ENCODE measurements around the gene GNGT2.
A peak's percentile ranks its signal among the peaks of the same experiment; 100 is the strongest.
"Not testable (repeated sequence)": the region's sequence is repeated elsewhere in the genome, so short reads cannot be mapped to it uniquely, and the experiment has no call there.

GNGT2 gene

DNA sequence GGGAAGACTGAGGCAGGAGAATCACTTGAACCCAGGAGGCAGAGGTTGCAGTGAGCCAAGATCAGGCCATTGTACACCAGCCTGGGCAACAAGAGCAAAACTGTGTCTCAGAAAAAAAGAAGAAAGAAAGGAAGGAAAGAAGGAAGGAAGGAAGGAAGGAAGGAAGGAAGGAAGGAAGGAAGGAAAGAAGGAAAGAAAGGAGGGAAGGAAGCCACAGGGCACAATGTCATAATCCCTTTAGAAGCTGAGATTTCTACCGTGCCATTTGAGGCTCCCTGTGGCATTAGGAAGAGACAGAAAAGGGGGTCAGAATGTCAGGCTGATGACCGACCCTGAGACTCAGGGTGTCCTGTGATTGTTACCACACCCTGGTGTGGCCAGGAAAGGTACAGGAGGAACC is 6.6 kb downstream of the GNGT2 start:
- no peak for DNase-seq (ENCODE audit: low read depth)

DNA sequence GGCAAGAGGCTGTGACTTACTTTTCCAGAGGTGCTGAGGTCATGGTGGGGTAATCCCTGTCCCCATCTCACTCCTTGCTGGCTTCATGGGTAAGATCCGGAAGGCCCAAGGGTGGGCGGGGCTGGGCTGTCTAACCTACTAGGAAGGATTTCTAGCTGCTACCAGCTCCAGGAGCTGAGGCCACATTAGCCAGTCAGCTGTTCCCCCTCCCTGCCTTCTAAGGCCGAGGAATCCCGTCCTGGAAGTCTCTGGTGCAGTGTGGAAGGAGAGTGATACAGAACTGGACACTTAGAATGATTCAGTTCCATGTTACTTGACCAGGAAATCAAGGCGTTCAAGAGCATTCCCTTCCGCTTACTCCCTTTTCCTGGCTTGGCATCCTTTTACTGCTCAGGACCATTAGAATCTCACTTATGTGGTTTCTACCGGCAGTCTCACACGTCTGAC is 8.9 kb downstream of the GNGT2 start:
- DNase-seq (ENCODE audit: low read depth): no peak

DNA sequence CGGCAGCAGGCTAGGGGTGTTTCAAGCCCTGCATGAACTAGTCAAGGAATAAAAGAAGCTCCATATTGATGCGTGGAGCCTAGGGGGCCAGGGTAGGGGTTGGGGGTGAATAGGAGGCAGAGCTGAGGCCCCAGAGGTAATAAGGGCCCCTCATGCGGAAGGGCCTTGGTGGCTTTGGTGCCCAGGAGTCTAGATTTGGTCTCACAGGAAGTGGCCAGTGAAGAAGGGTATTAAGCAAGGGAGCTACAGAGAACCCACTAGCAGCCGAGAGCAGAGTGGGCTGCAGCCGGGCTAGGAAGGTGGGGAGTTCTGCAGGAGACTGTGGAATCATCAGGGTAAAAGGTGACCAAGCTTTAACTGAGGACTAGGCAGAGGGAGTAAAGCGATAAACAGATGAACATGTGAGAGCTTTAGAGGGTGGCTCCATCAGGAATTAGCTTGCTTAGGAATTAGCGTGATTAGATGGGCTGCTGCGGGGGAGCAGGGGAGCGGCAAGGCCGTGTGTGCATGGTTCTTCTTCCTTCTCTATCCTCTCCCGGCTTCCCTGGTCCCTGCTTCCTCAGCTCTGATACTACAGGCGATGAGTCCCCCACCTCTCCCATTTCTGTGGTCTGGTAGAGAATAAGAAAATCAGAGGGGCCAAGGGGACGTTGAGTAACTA is 9.8 kb downstream of the GNGT2 start:
- DNase-seq (ENCODE audit: low read depth): no peak

DNA sequence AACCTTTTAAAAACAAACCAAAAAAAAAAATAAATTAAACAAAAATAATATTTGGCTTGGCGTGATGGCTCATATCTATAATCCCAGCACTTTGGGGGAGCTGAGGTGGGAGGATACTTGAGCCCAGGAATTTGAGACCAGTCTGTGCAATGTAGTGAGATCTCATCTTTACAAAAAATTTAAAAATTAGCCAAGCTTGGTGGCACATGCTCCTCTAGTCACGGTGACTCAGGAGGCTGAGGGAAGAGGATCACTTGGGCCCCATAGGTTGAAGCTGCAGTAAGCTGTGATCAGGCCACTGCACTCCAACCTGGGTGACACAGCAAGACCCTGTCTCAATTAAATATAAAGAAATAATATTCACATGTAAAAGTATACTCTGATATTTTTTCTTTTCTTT is 12.2 kb downstream of the GNGT2 start:
- DNase-seq (ENCODE audit: low read depth): no peak

DNA sequence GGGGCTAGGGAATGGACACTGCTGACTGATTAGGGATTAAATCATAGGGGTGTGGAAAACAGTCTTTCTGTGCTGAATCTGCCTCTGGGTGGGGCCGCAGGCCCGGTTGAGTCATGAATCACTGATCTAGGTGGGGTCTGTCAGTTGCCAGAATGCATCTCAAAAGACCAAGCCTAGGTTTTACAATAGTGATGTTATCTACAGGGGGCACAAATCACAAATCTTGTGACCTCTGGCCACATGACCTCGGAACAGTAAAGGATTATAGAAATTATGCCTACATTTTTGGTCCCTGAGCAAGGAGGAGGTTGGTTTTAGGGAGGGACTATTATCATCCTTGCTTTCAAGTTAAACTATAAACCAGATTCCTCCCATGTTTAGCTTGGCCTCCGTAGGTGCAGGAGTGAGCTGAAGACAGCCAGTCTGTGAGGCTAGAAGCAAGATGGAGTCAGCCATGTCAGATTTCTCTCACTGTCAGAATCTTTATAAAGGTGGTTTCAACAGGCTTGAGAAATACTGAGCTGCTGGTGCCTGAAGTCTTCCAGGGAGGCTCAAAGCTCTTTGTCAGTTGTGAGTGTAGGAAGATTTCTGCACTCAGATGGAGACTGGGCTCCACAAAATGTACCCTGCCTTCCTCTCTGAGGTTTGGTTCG is 12.9 kb downstream of the GNGT2 start:
- no peak for DNase-seq (ENCODE audit: low read depth)

DNA sequence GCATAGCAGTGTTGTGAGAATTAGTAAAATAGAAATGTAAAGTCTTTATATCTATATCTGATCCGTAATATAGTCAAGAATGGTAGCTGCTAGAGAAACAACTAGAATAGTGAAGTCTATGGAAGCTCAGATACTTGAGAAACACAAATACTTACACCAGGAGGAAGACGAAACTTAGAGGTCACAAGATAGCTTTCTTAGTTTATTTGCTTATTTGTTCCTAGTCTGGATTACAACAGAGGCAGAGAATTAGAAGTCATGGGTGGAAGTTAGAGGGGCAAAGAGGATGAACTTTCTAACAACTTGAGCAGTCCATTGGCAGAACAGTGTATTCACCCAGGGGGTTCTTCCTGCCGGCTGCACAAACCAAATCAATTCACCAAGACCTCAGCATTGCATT is 13.9 kb downstream of the GNGT2 start:
- DNase-seq (ENCODE audit: low read depth): no peak

DNA sequence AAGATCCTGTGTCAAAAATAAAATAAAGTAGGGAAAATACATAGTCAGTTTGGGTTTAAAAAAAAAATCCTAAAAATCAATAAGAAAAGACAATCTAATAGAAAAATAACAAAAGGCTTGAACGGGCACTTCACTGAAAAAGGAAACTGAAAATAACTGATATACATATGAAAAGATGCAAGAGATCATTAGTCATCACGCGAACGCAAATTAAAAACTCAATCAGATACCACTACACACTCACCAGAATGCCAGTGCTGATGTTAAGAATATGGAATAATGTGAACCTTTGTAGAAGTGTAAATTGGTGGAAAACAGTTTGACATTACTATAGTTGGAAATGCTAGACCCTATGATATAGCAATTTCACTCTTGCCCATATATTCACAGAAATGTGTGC is 14.6 kb downstream of the GNGT2 start:
- no peak for DNase-seq (ENCODE audit: low read depth)

DNA sequence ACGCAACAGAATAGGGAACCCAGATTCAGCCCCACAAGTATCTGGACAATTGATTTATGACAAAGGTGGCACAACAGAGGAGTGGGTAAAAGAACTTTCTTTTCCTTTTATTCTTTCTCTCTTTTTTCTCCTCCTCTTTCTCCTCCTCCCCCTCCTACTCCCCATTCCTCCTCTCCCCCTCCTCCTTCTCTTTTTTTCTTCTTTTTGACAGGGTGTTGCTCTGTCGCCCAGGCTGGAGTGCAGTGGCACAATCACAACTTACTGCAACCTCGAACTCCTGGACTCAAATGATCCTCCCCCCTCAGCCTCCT is 16.1 kb downstream of the GNGT2 start:
- no peak for DNase-seq (ENCODE audit: low read depth)

DNA sequence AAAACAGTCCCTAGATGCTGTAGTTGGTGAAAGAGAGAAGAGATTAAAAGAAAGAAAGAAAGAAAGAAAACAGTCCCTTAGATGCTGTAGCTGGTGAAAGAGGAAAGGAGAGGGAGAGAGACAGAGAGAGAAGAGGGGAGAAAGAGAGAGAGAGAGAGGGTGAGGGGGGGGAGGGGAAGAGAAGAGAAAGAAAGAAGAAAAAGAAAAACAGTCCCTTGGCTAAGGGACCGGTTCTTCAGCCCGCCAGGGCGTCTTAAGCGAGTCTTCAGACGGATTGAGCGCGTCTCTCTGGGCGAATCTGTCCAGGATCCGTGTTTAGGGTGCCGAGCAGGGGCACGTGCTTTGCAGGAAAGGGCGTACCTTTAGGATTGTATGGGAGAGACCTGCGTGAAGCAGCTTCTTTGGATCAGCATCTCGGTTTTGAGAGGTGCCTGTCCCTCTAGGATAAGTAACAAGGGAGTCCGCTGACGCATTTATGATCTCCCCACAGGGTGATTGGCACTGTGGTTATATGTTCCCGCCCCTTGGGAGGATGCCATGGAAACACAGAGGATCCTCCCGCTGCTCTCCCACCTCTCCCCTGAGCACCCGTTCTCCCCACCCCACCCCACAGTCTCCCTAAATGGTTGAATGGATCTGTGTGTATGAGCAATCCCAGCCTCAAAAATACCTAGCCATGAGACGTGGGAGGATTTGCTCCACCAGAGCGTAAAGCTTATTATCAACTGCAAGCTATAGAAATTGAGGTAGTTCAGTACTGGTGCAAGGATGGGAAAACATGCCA is 16.7 kb downstream of the GNGT2 start:
- no peak for DNase-seq (ENCODE audit: low read depth)

DNA sequence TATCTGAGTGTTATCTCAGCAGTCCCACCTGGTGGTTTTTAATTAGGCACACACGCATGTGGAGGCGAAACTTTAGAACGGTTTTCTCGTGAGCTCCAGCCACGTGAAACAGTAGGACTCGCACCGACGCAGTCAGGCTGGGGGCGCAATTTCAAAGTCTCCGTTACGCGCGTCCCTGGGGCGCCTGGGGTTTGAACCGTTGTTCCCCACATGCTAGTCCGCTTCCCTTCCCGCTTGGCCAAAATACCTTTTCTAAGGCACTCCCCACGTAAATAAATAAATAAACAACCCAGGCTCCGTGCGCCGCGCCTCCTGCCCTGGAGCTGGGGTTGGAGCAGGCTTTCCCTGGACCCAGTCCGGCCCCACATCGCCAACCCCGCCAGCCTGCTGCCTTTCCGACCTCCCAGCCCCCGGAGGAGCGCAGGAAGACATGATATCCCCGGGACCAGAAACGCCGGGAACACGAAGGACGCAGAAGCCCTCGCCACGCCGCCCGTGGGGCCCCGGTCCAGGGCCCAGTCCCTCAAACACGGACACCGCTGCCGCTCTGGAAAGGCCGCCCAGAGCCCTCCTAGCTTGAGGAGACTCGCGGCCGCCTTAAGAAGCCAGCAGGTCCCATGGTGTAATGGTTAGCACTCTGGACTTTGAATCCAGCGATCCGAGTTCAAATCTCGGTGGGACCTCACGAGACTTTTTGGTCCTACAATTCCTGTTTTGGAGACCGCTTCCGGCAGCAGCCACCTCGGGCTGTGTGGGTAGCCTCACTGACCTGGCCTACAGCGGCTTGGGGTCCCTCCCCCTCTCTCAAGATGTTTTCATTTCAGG is 18.2 kb downstream of the GNGT2 start:
- peak; percentile 88 for DNase-seq (ENCODE audit: low read depth)

DNA sequence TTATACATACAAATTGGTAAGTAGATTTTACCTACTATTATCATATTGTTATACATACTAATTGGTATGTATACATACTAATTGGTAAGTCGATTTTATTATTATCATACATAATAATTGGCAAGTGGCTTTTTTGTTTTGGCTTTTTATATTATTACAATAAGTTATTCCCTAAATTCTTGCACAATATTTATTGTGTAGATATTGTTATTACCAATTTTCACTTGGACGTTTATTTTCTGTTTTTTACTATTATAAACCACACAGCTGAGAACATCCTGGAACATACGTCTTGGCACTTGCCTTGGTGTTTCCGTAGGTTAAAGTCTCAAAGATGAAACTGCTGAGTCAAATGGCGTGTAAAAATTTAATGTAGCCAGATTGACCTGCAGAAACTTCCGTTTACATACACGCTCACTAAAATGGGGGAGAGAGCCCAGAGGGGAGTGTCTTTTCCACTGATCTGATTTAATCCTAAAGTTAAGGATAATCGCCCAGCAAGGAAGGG is 18.9 kb downstream of the GNGT2 start:
- no peak for DNase-seq (ENCODE audit: low read depth)

DNA sequence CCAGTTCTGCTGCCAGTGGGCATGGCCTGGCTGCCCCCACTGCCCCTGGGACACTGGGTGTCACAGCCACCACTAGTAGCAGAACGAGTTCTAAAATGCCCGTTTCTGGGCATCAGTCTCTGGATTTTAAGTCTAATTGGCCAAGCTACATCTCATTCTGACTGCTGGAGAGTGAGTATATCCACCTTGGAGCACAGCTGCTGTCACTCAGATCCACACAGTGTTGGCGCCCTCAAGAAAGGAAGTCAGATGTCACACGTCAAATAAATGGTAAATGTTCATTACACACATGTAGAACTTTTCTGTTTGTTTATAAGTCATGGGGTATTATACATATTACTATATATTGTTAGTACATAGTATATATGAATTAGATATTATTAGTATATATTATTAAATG is 19.4 kb downstream of the GNGT2 start:
- no peak for DNase-seq (ENCODE audit: low read depth)

DNA sequence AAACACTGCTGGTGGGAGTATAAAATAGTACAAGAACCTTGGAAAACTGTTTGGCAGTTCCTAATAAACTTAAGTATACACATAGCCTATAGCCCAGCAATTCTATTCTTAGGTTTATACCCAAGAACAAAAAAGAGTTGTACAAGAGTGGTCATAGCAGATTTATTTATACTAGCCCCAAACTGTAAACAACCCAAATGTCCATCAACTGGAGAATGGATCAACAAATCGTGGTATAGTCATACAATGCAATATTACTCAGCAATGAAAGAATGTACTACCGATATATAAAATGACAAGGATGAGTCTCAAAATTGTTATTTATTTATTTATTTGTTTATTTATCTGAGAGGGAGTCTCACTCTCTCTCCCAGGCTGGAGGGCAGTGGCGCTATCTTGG is 23.1 kb downstream of the GNGT2 start:
- DNase-seq (ENCODE audit: low read depth): no peak

DNA sequence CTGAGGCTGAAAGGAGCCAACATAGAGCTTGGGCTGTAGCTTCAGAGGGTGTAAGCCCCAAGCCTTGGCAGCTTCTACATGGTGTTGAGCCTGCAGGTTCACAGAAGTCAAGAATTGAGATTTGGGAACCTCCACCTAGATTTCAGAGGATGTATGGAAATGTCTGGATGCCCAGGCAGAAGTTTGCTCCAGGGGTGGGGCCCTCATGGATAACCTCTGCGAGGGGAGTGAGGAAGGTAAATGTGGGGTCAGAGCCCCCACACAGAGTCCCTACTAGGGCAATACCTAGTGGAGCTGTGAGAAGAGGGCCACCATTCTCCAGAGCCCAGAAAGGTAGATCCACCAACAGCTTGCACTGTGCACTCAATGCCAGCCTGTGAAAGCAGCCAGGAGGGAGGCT is 25.0 kb downstream of the GNGT2 start:
- not testable (repeated sequence) for DNase-seq (ENCODE audit: low read depth)

DNA sequence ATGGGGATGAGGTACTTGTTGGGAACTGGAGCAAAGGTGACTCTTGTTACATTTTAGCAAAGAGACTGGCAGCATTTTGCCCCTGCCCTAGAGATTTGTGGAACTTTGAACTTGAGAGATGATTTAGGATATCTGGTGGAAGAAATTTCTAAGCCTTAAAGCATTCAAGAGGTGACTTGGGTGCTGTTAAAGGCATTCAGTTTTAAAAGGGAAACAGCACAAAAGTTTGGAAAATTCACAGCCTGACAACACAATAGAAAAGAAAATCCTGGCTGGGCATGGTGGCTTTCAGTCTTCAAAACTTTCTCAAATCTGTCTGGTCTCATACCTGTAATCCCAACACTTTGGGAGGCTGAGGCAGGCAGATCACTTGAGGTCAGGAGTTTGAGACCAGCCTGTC is 25.9 kb downstream of the GNGT2 start:
- not testable (repeated sequence) for DNase-seq (ENCODE audit: low read depth)

DNA sequence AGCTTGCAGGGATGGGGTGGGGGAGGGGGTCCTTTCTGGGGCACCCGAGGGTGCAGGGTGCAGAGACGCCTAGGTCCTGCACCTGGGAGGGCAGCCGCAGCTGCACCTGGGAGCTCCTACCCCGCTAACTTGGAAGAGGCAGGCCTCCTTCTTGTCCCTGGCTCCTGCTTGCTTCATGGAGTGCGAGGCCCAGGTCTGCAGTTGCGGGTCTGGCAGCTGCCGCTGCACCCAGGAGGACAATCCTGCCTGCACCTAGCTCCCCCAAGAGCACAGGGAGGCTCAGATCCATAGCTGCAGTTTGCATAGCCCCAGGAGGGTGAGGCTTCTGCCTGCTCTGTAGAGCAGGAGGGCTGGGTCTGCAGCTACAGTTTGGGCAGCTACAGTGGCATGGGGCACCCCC is 26.6 kb downstream of the GNGT2 start:
- no peak for DNase-seq (ENCODE audit: low read depth)

DNA sequence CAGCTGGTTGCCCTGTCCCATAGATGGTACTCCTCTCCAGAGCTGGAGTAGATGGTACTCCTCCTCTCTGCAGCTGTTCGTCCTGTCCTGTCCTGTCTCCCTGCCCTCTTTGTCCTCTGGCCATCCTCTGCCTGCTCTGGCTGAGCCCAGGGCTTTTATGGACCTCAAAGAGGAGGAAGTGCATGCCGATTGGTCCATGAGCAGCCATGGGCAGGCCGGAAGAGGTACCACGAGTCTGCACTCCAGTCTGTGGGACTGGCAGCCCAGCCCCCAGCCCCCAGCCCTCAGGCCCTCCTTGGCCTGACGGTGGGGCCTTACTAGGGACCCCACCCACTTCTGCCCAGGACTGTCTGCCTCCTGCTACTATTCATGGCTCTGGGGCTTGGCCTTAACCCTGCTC is 27.0 kb downstream of the GNGT2 start:
- DNase-seq (ENCODE audit: low read depth): no peak

DNA sequence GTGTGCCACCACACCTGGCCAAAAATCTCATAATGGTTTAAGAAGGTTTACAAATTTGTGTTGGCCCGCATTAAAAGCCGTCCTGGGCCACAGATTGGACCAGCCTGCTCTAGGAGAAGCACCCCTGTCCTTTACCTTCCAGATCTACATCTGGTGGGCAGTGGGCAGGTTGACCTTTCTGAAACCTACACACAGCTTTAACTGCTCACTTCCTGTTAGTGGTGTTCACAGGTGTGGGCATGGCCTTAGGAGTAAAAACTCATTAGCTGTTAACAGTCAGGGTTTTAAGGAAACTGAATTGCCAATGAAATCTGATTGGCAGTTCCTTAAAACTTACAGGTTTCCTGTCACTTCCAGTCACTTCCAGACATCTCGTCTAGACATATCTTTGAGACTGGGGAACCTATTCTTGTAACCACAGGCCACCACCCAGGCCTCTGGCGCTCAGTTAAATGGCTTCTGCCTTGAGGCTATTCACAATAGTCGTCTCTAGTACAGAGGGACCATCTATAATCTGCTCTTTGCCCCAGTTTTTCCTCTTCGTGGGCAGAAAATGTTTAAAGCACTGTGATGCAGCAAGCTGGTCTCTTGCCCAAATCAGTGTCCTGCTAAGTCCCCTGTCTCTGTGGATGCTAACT is 29.3 kb downstream of the GNGT2 start:
- no peak for DNase-seq (ENCODE audit: low read depth)

DNA sequence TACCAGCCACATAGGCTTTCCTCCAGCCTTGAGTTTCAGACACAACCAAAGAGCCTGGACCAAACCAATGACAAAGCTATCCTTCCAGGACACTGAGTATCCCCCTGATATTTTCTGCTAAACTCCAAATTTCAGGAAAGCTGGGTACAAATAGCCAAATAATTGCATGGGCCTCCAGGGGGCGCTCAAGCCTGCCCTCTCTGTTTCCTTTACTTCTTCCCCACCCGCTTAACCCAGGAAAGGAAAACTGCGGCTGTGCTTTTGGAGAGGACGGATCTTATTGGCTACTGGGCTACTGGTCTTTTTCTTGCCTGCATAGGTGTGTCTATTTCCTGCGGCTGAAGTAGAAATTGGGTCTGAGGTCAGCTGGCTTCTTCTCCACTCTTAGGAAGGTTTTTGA is 30.1 kb downstream of the GNGT2 start:
- DNase-seq (ENCODE audit: low read depth): peak; percentile 42

DNA sequence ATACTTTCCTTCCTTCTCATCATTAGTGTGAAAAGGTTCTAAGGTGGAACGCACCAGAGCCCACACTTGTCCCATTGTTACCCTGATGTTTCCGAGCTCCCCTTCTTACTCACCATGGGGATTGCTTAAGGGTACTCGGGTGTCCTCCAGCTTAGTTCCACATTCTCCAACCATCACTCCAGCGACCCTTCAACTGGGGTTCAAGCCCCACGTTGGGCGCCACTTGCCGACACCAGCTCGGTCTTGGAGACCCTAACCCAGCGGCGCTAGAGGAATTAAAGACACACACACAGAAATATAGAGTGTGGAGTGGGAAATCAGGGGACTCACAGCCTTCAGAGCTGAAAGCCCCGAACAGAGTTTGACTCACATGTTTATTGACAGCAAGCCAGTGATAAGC is 34.4 kb downstream of the GNGT2 start:
- not testable (repeated sequence) for DNase-seq (ENCODE audit: low read depth)

DNA sequence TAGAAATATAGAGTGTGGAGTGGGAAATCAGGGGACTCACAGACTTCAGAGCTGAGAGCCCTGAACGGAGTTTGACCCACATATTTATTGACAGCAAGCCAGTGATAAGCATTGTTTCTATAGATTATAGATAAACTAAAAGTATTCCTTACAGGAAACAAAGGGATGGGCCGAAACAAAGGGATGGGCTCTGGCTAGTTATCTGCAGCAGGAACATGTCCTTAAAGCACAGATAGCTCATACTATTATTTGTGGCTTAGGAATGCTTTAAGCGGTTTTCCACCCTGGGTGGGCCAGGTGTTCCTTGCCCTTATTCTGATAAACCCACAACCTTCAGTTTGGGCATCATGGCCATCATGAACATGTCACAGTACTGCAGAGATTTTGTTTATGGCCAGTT is 39.7 kb downstream of the GNGT2 start:
- not testable (repeated sequence) for DNase-seq (ENCODE audit: low read depth)

DNA sequence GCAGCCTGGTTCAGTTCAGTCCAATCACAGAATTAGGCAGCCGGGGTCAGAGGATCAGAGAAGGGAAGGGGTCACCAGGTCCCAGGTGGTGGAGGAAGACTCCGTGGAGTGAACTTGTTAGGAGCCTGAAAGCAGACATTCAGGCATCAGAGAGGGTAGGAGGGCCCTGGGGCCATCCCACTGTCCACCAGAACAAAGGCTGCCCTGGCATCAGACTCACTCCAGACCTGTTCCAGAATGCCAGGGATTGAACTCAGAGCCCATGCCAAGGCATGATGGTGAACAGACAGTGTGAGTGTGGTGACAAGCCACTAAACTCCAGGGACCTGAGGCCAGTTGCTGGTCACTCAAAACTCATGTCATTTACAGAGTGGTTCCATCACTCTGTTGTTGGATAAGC is 40.2 kb downstream of the GNGT2 start:
- no peak for DNase-seq (ENCODE audit: low read depth)
